ENCODE measurements around the gene MEIOSIN.
A peak's percentile ranks its signal among the peaks of the same experiment; 100 is the strongest.
"Not testable (repeated sequence)": the region's sequence is repeated elsewhere in the genome, so short reads cannot be mapped to it uniquely, and the experiment has no call there.

Gene MEIOSIN

DNA sequence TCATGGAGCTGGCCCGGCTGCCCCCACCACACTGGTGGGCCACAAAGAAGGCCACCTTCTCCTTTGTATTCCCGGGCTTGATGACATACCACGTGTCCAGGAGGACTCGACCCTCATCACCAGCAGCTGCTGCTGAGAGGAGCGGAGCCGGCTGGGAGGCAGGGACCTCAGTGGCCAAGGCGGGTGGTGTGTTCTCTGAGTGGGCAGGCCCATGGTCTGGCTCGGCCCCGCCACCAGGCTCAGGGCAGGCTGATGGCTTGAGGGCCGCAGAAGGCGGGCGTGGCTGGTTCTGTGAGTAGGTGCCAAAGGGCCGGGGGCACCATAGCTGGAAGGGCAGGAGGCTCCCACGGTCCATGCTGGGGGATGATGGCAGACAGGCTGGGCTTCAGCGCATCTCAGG is 20.1 kb upstream of the MEIOSIN start:
- no peak for DNase-seq (ENCODE audit: low read depth)
- no peak overlapping the region for H3K4me3 ChIP-seq (replicated peaks; ENCODE audit: low read depth, low read length)
- TF ChIP-seq, protein P1, sequence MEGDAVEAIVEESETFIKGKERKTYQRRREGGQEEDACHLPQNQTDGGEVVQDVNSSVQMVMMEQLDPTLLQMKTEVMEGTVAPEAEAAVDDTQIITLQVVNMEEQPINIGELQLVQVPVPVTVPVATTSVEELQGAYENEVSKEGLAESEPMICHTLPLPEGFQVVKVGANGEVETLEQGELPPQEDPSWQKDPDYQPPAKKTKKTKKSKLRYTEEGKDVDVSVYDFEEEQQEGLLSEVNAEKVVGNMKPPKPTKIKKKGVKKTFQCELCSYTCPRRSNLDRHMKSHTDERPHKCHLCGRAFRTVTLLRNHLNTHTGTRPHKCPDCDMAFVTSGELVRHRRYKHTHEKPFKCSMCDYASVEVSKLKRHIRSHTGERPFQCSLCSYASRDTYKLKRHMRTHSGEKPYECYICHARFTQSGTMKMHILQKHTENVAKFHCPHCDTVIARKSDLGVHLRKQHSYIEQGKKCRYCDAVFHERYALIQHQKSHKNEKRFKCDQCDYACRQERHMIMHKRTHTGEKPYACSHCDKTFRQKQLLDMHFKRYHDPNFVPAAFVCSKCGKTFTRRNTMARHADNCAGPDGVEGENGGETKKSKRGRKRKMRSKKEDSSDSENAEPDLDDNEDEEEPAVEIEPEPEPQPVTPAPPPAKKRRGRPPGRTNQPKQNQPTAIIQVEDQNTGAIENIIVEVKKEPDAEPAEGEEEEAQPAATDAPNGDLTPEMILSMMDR (IDR thresholded peaks at IDR 0.05; ENCODE audit: low read length, missing control alignments): no peak

DNA sequence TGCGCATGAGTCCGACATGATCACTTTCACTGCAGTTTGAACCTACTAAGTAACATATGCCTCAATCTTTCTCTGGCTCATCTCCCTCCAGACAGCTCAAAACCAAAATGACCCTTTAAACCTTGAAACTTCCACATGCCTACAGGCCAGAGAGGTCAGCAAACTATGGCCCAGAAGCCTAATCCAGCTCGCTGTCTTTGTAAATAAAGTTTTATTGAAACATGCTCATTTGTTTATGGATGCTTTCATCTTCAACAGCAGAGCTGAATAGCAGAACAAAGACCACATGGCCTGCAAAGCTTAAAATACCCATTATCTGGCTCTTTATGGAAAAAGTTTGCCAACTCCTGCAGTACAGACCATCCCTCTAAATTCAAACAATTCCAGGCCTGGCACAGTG is 18.1 kb upstream of the MEIOSIN start:
- no peak for DNase-seq (ENCODE audit: low read depth)
- TF ChIP-seq, protein P1 (IDR thresholded peaks at IDR 0.05; ENCODE audit: low read length, missing control alignments): no peak
- H3K4me3 ChIP-seq (replicated peaks; ENCODE audit: low read depth, low read length): no peak overlapping the region

- TF ChIP-seq, protein P1 (IDR thresholded peaks at IDR 0.05; ENCODE audit: low read length, missing control alignments): no peak
- H3K4me3 ChIP-seq (replicated peaks; ENCODE audit: low read depth, low read length): peak overlapping the region; percentile 96
- peak; percentile 41 for DNase-seq (ENCODE audit: low read depth)
These were observed 16.7 kb upstream of the MEIOSIN start for GRCh38 chr19:45716359-45717130.

DNA sequence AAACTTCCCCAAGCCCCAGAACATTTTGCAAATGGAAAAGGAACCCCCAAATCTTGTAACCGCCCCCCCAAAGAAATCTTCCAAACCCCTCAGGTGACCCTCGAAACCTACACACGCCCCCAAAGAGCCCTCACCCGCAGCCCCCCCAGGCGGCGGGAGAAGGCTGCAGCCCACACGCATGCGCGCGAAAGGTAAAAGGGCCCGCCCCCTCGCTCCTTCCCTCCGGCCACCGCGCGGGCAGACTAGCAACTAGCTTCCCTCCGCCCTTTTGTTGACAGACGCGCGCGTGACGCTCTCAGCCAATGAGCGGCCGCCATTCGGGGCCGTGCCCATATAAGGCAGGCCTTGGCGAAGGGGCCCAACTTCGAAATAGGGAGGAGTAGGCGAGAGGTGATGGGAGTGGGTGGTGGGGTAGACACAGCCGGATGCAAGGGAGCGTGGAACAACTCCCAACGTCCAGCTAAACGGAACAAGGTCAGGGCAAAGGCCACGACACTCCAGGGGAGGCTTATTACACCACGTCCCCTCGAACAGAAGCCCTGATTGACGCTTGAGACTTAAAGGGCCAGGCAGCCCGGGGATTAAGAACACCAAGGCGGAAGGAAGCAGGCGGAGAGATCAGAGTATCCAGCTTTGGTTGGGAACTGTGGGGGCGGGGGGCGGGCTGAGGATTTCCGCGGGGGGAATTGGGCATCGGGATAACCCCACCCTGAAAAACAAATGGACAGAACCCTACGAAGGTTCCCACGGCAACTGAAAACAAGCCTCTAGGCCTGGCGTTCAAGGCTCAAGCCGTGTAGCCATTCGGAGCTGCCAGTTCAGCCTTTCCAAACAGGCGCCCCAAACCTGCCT is 15.9 kb upstream of the MEIOSIN start:
- peak overlapping the region; percentile 96 for H3K4me3 ChIP-seq (replicated peaks; ENCODE audit: low read depth, low read length)
- DNase-seq (ENCODE audit: low read depth): peak; percentile 100
- TF ChIP-seq, protein P1 (IDR thresholded peaks at IDR 0.05; ENCODE audit: low read length, missing control alignments): no peak

- H3K4me3 ChIP-seq (replicated peaks; ENCODE audit: low read depth, low read length): peak overlapping the region; percentile 96
- DNase-seq (ENCODE audit: low read depth): no peak
- TF ChIP-seq, protein P1 (IDR thresholded peaks at IDR 0.05; ENCODE audit: low read length, missing control alignments): no peak
These were observed 15.1 kb upstream of the MEIOSIN start for GRCh38 chr19:45717983-45718650.

DNA sequence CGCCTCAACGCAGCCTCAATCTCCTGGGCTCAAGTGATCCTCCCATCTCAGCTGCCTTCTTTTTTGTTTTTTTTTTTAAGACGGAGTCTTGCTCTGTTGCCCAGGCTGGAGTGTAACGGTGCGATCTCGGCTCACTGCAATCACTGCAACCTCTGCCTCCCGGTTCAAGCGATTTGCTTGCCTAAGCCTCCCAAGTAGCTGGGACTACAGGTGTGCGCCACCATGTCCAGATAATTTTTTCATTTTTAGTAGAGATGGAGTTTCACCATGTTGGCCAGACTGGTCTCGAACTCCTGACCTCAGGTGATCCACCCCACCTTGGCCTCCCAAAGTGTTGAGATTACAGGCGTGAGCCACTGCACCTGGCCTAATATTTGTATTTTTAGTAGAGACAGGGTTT is 13.2 kb upstream of the MEIOSIN start:
- H3K4me3 ChIP-seq (replicated peaks; ENCODE audit: low read depth, low read length); DNase-seq (ENCODE audit: low read depth): not testable (repeated sequence)

DNA sequence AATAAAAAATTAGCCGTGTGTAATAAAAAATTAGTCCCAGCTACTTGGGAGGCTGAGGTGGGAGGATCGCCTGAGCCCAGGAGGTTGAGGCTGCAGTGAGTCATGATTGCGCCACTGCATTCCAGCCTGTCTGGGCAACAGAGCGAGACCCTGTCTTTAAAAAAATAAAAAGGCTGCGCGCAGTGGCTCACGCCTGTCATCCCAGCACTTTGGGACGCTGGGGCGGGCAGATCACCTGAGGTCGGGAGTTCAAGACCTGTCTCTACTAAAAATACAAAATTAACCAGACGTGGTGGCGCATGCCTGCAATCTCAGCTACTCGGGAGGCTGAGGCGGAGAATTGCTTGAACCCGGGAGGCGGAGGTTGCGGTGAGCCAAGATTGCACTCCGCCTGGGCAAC is 4.6 kb upstream of the MEIOSIN start:
- not testable (repeated sequence) for H3K4me3 ChIP-seq (replicated peaks; ENCODE audit: low read depth, low read length); DNase-seq (ENCODE audit: low read depth)
